Mucosa of stomach (tissue), 1 donor: ENCODE results near the gene SLC45A1.

ENCODE experiments used
- H3K27me3 ChIP-seq: one replicate; pipeline ENCODE4 v1.7.0; 2013; ENCODE audit warnings: mild to moderate bottlenecking, low read length; ENCODE audit not compliant: control insufficient read depth, insufficient read depth
- H3K36me3 ChIP-seq: one replicate; pipeline ENCODE4 v1.7.0; 2013; ENCODE audit warnings: low read length; ENCODE audit not compliant: control insufficient read depth, insufficient read depth
- H3K4me1 ChIP-seq: one replicate; pipeline ENCODE4 v1.7.0; 2013; ENCODE audit warnings: mild to moderate bottlenecking, low read length; ENCODE audit not compliant: control insufficient read depth, insufficient read depth
- H3K4me3 ChIP-seq: one replicate; pipeline ENCODE4 v1.7.0; 2013; ENCODE audit warnings: low read length
- H3K9ac ChIP-seq: one replicate; pipeline ENCODE4 v1.7.0; 2013; ENCODE audit warnings: mild to moderate bottlenecking, low read length, moderate library complexity
- H3K9me3 ChIP-seq: one replicate; pipeline ENCODE4 v1.7.0; 2013; ENCODE audit warnings: mild to moderate bottlenecking, low read length, moderate library complexity; ENCODE audit not compliant: control insufficient read depth
- donor health status: Pancreatic carcinoma.

SLC45A1 gene

DNA sequence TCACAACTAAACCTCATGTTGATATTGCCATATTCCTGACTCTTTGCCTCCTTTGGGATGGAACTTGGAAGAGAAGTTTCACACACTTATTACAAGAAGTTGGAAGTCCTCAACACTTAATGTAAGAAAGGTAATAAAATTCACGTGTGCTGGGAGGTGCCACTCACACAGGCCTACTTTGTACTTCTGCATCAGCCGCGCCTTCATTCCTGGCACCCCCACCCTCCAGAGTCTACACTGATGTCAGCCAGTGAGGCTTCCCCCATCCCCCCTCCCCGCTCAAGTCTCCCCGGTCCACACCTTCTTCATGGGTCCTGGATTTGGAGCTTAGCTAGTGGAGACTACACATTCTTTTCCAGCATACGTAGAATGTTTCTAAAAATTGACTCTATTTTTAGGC, 24.8 kb upstream of the SLC45A1 start:
- H3K27me3 ChIP-seq, result no peaks in the 10 kb centered on the region
- H3K36me3 ChIP-seq, result no peaks in the 10 kb centered on the region
- H3K4me1 ChIP-seq, result peaks cover 8% of the 10 kb centered on the region
- H3K9ac ChIP-seq, result no peak overlapping the region
- no peaks in the 10 kb centered on the region for H3K9me3 ChIP-seq
- no peak overlapping the region for H3K4me3 ChIP-seq

DNA sequence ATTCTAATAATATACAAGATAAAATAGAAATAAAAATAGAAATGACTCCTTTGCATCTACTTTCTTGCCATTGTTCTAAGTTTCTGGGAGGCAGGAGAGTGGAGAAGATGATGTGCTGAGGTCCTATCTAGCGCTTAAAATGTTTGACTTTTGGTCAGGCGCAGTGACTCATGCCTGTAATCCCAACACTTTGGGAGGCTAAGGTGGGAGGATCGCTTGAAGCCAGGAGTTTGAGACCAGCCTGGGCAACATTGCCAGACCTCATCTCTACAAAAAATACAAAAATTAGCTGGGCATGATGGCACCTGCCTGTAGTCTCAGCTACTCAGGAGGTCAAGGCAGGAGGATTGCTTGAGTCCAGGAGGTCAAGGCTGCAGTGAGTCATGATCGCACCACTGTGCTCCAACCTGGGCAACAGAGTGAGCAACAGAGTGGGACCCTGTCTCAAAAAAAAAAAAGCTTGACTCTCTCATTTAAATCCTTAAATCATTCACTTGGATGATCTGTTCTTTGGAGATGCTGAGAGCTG, 24.2 kb upstream of the SLC45A1 start:
- no peaks in the 10 kb centered on the region for H3K36me3 ChIP-seq
- H3K4me3 ChIP-seq, result no peak overlapping the region
- peaks cover 8% of the 10 kb centered on the region for H3K4me1 ChIP-seq
- H3K27me3 ChIP-seq, result no peaks in the 10 kb centered on the region
- no peak overlapping the region for H3K9ac ChIP-seq
- H3K9me3 ChIP-seq, result no peaks in the 10 kb centered on the region

DNA sequence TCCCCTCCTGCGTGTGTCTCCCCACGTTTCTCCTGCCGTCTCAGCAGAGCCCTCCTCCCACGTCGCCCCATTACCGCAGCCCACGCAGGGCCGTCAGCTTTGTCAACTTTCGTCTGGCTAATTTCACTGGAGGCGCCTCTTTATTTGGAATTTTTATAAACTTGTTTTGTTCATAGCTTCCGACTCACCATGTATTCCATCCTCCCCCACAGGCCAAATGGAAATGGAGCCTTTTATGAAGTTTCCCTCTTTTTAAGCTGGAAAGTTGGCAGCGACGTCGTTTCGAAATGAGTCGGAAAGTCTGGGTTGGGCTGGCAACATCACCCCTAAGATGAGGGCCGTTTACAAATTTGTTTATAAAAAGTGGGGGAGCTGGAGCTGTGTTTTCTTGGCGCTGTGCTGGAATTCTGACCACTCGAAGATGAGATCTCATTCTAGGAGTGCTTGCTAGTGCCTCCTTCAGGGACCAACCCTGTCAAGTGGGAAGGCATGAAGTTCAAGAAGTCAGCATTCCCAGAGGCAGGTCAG, 23.7 kb upstream of the SLC45A1 start:
- Histone ChIP-seq H3K4me1 (peaks cover 8% of the 10 kb centered on the region), H3K36me3 (no peaks in the 10 kb centered on the region), H3K9ac (no peak overlapping the region), H3K9me3 (no peaks in the 10 kb centered on the region), H3K27me3 (no peaks in the 10 kb centered on the region), H3K4me3 (no peak overlapping the region)

DNA sequence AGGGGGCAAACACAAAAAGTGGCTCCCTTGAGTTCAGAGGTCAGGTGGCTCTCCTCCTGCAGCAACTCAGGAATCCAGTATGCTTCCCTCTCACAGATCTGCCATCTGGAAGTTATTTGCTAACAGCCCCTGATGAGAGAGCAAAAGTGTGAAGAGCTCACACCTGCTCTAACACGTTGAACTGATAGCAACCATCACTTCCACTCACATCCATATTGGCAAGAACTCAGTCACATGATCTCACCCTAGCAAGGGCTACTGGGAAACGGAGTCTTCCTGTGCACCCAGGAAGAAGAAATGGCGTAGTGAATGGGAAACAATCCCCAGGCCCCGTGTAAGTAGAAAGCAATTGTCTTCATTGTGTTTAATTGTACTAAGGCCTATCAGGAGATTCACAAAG, 20.7 kb upstream of the SLC45A1 start:
- Histone ChIP-seq H3K4me3 (no peak overlapping the region), H3K9me3 (no peaks in the 10 kb centered on the region), H3K27me3 (no peaks in the 10 kb centered on the region), H3K9ac (no peak overlapping the region), H3K4me1 (peaks cover 8% of the 10 kb centered on the region), H3K36me3 (no peaks in the 10 kb centered on the region)

DNA sequence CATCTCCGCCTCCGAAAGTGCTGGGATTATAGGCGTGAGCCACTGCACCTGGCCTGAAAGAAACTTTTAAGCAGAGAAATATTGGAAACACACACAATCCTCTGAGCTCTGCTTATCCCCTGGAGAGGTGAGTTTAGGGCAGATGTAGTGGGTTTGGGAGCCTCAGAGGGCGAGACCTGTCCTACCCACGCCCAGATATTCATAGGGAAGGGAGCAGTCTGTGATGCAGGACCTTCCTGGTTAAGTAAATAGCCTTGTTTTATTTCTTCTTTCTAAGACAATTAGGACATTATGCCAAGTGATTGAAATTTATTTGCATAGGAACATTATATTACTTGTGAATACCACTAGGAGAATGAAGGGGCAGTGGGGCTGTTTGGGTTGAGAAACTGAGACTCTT, 18.0 kb upstream of the SLC45A1 start:
- Histone ChIP-seq H3K27me3 (no peaks in the 10 kb centered on the region), H3K4me3 (no peak overlapping the region)

DNA sequence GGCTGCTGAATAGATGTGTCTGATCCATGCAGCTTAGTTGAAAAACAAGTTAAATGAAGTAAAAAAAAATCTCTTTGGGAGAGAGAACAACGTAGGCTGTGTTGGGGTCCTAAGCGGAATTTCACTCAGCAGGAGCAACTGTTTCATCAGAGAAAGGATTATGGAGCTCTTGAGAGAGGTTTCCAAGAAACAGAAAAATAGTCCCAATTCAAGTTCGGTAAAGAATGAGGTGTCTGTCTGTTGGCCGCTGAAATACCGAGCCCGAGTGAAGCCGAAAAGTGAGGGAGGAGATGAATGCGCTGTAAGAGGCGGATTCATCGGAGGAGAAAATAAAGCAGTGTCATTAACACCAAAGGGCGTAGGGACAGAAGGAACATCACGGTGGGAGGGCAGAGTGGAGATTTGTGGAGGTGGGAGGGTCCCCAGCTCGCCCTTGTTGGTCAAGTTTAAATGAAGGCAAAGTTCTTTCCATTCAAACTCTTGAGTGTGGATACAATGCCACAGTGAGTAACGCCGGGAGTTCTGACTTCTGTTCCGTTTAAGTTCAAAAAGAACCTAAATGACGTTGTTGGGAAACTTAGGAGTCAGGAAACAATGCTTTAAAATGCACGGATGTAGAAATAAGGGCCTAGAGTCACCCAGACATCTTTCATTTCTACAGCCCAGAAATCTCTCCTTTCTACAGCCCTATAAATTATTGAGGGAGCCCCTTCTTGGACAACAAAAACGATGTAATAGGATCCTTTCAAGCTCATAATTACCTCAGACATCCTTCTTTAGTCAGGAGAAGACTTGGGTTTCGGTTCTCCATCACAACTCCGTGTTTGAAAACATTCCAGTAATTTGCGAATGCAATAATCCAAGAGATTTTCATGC, 15.6 kb upstream of the SLC45A1 start:
- H3K36me3 ChIP-seq, result no peaks in the 10 kb centered on the region
- no peaks in the 10 kb centered on the region for H3K4me1 ChIP-seq
- no peaks in the 10 kb centered on the region for H3K27me3 ChIP-seq
- no peak overlapping the region for H3K4me3 ChIP-seq
- H3K9me3 ChIP-seq, result no peaks in the 10 kb centered on the region
- H3K9ac ChIP-seq, result no peak overlapping the region

More for the DNA sequence above, 18.0 kb upstream of the SLC45A1 start:
- Histone ChIP-seq H3K9me3 (no peaks in the 10 kb centered on the region), H3K9ac (no peak overlapping the region), H3K36me3 (no peaks in the 10 kb centered on the region), H3K4me1 (no peaks in the 10 kb centered on the region)

DNA sequence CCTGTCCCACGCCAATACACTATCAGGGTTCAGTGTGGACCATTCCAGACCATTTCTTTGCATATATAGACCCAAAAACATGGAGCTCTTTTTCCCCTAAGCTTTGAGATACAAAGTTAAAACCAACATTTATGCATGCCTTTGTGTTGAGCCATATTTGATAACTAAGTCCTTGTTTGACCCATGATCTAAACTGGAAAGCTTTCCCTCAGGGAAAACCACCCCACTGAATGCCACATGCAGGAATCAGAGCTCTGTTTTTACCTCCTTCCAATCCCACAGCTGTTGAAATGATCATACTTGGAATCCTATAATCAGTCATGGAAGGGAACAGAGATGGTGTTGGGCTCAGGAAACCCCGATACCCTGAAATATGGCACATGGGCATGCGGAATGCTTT, 14.8 kb upstream of the SLC45A1 start:
- Histone ChIP-seq H3K4me3 (no peak overlapping the region), H3K36me3 (no peaks in the 10 kb centered on the region), H3K4me1 (no peaks in the 10 kb centered on the region), H3K9ac (no peak overlapping the region), H3K27me3 (no peaks in the 10 kb centered on the region), H3K9me3 (no peaks in the 10 kb centered on the region)

DNA sequence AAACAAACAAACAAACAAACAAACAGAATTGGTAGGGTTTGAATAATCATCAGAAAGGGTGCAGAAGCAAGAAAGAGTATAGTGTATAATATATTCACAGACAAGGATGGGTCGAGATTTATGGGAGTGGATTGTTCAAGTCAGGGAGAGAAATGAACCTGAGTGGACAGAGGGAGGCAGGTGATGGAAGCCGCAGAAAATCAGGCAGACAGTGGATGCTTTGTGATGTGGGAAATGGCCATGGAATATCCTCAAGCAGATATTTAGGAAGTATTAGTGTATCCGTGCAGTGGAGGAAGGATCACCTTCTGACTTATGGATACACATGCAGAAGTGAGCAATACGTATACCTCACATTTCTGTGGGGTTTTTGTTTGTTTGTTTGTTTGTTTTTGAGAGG, 14.0 kb upstream of the SLC45A1 start:
- Histone ChIP-seq H3K4me3 (no peak overlapping the region), H3K36me3 (no peaks in the 10 kb centered on the region), H3K9me3 (no peaks in the 10 kb centered on the region), H3K27me3 (no peaks in the 10 kb centered on the region), H3K4me1 (no peaks in the 10 kb centered on the region), H3K9ac (no peak overlapping the region)

DNA sequence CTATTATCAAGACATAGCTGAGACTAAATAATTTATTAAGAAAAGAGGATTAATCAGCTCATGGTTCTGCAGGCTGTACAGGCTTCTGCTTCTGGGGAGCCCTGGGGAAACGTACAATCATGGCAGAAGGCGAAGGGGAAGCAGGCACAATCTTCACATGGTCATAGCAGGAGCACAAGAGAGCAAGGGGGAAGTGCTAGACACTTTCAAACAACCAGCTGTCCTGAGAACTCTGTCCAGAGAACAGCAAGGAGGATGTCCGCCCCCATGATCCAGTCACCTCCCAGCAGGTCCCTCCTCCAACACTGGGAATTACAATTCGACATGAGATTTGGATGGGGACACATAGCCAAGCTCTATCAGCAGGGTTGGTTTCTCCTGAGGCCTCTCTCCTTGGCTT, 10.3 kb upstream of the SLC45A1 start:
- Histone ChIP-seq H3K4me1 (peaks cover 7% of the 10 kb centered on the region), H3K36me3 (no peaks in the 10 kb centered on the region), H3K9me3 (no peaks in the 10 kb centered on the region), H3K4me3 (no peak overlapping the region), H3K27me3 (no peaks in the 10 kb centered on the region), H3K9ac (no peak overlapping the region)

DNA sequence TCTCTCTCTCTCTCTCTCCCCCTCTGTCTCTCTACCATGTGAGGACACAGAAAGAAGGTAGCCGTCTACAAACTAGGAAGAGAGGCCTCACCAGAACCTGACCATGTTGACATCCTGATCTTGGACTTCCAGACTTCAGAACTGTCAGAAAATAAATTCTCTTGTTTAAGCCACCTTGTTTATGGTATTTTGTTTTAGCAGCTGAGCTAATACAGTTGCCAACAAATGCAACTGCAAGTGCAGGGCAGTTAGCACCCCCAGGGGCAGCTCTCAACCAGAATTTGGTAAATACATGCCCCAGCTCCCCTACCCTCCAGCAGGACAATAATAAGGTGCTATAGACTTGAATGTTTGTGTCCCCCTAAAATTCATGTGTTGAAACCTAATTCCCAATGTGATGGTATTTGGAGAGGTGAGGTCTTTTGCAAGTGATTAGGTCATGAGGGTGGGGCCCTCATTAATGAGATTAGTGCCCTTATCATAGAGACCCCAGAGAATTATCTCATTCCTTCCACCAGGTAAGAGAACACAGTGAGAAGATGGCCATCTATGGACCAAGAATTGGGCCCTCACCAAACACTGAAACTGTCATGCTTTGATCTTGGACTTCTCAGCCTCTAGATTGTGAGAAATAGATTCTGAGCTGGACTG, 6.7 kb upstream of the SLC45A1 start:
- Histone ChIP-seq H3K36me3 (no peaks in the 10 kb centered on the region), H3K4me3 (no peak overlapping the region), H3K27me3 (peaks cover 4% of the 10 kb centered on the region), H3K9ac (no peak overlapping the region), H3K9me3 (no peaks in the 10 kb centered on the region), H3K4me1 (peaks cover 23% of the 10 kb centered on the region)

DNA sequence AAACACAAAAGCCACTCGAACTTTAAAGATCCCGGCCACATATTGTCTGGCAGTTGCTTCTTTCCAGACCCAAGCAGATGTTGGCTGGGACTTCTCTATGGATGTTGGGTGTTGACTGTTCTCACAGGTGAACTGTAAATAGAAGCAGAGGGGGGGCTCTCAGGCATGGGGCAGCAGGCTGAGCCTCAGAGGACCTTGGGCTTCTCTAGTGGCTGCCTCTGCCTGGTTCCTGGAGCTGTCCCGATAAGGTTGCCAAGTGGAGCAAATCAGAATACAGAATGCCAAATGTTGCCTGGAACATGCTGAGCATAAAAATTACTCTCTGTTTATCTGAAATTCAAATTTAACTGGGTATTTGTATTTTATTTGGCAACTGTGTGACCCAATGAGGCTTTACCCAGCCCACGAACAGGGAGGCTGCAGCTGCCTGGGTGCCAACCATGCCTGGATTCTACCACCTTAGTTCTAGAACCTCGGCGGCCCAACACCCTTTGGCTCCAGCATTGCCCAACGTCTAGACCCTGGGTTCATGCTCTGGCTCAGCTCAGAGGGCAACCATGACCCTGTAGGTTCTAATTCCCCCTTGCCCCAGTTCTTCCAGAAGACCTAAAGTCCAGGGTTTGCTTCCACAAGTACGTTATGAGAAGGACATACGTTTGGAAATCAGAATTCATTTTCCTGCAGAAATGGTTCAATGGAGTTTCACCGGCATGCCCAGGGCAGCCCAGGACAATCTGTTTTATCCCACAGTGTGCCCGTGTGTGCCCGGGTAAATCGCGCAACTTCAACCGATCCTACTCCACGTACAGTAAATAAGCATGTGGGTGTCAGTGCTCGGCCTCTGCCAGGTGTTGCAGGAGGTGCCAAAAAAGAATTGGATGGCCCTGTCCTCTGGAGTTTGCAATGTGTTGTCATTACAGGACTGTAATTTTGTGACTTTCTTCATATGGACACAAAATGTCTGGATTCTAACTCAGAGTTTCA, 5.4 kb upstream of the SLC45A1 start:
- Histone ChIP-seq H3K36me3 (no peaks in the 10 kb centered on the region), H3K4me3 (no peak overlapping the region), H3K27me3 (peaks cover 4% of the 10 kb centered on the region), H3K9ac (no peak overlapping the region), H3K4me1 (peaks cover 24% of the 10 kb centered on the region), H3K9me3 (no peaks in the 10 kb centered on the region)
